OCI-LY3 (cell line): ENCODE measurements around the gene RAP1A.

ENCODE experiments used
- EZH2phosphoT487 ChIP-seq: fragments of 200-600 bp; shearing (Covaris generic); IDR thresholded peaks from 2 replicates; pipeline ENCODE4 v1.6.1; 2018; ENCODE audit warnings: antibody characterized with exemption, mixed run types, low read depth
- TF ChIP-seq, protein P1 (sequence below): fragments of 200-600, 300-600 bp; sonication (generic); IDR thresholded peaks from 2 replicates; pipeline ENCODE4 v1.5.1; 2014; ENCODE audit warnings: antibody characterized with exemption, low read length, low read depth

GRCh38 chr1:111582644-111583618 is 36.7 kb upstream of the RAP1A start:
- TF ChIP-seq, protein P1, sequence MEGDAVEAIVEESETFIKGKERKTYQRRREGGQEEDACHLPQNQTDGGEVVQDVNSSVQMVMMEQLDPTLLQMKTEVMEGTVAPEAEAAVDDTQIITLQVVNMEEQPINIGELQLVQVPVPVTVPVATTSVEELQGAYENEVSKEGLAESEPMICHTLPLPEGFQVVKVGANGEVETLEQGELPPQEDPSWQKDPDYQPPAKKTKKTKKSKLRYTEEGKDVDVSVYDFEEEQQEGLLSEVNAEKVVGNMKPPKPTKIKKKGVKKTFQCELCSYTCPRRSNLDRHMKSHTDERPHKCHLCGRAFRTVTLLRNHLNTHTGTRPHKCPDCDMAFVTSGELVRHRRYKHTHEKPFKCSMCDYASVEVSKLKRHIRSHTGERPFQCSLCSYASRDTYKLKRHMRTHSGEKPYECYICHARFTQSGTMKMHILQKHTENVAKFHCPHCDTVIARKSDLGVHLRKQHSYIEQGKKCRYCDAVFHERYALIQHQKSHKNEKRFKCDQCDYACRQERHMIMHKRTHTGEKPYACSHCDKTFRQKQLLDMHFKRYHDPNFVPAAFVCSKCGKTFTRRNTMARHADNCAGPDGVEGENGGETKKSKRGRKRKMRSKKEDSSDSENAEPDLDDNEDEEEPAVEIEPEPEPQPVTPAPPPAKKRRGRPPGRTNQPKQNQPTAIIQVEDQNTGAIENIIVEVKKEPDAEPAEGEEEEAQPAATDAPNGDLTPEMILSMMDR: no peak
- no peak for TF ChIP-seq EZH2phosphoT487
